Karpas-422 (cell line): ENCODE measurements around the gene PRKAG2. TPM values are rescaled to one million over a fixed set of nuclear protein-coding genes. Genes with fewer than 3 reads are reported as not detected.
A peak's percentile ranks its signal among the peaks of the same experiment; 100 is the strongest.

Experiments
- DNase-seq: peaks from one replicate; pipeline ENCODE4 v3.0.0-alpha.2; 2015
- H2AFZ ChIP-seq: fragments of 200-600 bp; sonication (generic); 2 replicates; pipeline ENCODE4 v1.6.1; 2014; ENCODE audit warnings: antibody characterized with exemption, low read length, mixed read lengths
- H3K27ac ChIP-seq: fragments of 200-600 bp; sonication (generic); 2 replicates; pipeline ENCODE4 v1.5.1; 2014; ENCODE audit warnings: mild to moderate bottlenecking, low read length, moderate library complexity
- H3K27me3 ChIP-seq: fragments of 200-600 bp; sonication (generic); 2 replicates; pipeline ENCODE4 v1.6.1; 2014; ENCODE audit warnings: low read length, mixed read lengths
- H3K36me3 ChIP-seq: fragments of 200-600 bp; sonication (generic); 2 replicates; pipeline ENCODE4 v1.6.1; 2014; ENCODE audit warnings: low read length, mixed read lengths; ENCODE audit not compliant: insufficient read depth
- H3K4me1 ChIP-seq: fragments of 200-600 bp; sonication (generic); 2 replicates; pipeline ENCODE4 v1.6.1; 2014; ENCODE audit warnings: mild to moderate bottlenecking, low read length, mixed read lengths
- H3K4me2 ChIP-seq: fragments of 200-600 bp; sonication (generic); 2 replicates; pipeline ENCODE4 v1.6.1; 2014; ENCODE audit warnings: low read length, low read depth, mild to moderate bottlenecking; ENCODE audit not compliant: poor library complexity, severe bottlenecking
- H3K4me3 ChIP-seq: fragments of 200-600 bp; sonication (generic); 2 replicates; pipeline ENCODE4 v1.5.1; 2014; ENCODE audit warnings: mild to moderate bottlenecking, antibody characterized with exemption, low read length, mixed read lengths
- H3K79me2 ChIP-seq: fragments of 200-600 bp; sonication (generic); 2 replicates; pipeline ENCODE4 v1.6.1; 2014; ENCODE audit warnings: mild to moderate bottlenecking, low read length, mixed read lengths
- H3K9ac ChIP-seq: fragments of 200-600 bp; sonication (generic); 2 replicates; pipeline ENCODE4 v1.6.0; 2014; ENCODE audit warnings: low read length
- H3K9me2 ChIP-seq: fragments of 200-600 bp; sonication (generic), shearing (Covaris generic); replicated peaks from 2 replicates; pipeline ENCODE4 v1.6.0; 2014; ENCODE audit warnings: mild to moderate bottlenecking, low read length, moderate library complexity; ENCODE audit not compliant: insufficient read depth
- H3K9me3 ChIP-seq: fragments of 300-700, 200-600 bp; sonication (generic); 2 replicates; pipeline ENCODE4 v1.6.1; 2014; ENCODE audit warnings: low read length, mixed read lengths
- H4K20me1 ChIP-seq: fragments of 200-600 bp; sonication (generic); 2 replicates; pipeline ENCODE4 v1.6.1; 2014; ENCODE audit warnings: mild to moderate bottlenecking, antibody characterized with exemption, low read length, low read depth; ENCODE audit not compliant: insufficient read depth
- total RNA-seq: library from RNA; depleted of rRNA; stranded (reverse); fragments of >200 nt; shearing (Covaris generic); gene quantifications from 2 replicates; pipeline ENCODE4 v1.2.3, GENCODE V29; 2014; ENCODE audit warnings: low replicate concordance

PRKAG2 gene
- total RNA-seq, 1 experiment from 2014 or later, result 6.3 TPM

DNA sequence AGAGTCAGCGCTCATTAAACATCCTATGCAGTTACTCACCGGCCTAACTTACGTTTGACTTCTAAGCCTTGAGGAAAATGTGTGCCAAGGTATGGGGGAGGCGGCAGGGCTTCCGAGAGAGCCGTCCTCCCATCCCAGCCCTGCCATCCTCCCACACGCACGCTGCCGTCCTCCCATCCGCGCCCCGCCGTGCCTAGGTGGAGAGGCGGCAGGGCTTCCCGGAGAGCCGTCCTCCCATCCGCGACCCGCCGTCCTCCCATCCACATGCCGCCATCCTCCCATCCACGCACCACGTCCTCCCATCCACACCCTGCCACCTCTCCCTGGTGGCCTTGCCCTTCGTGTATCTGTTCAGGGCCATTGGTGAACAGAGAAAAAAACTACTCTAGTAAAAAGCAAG, 162.7 kb downstream of the PRKAG2 start:
- Histone ChIP-seq H4K20me1 (peaks cover 6% of the 10 kb centered on the region; the same call in 1 of the 2 replicates), H3K4me2 (no peak overlapping the region), H3K9ac (no peak overlapping the region), H2AFZ (no peak overlapping the region), H3K4me1 (peaks cover 37% of the 10 kb centered on the region), H3K79me2 (no peaks in the 10 kb centered on the region), H3K9me3 (no peaks in the 10 kb centered on the region), H3K27me3 (no peaks in the 10 kb centered on the region; the same call in 1 of the 2 replicates), H3K27ac (no peak overlapping the region), H3K9me2 (no peaks in the 10 kb centered on the region), H3K4me3 (no peak overlapping the region), H3K36me3 (no peaks in the 10 kb centered on the region)
- no peak for DNase-seq

DNA sequence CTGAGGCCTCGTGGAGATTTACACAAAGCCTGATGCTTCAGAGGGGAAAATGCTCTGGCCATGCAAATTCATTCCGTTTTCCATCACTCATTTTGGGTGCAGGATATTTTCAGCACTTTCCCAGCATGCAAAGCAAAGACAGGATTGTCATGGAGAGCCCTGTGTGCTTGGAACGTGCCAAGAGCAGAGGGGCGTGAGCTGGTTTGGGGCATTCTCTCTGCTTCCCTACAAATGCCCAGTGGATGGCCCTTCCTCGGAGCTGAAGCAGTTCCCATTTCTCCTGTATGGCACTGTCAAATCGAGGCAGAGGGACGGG, 164.1 kb downstream of the PRKAG2 start:
- Histone ChIP-seq H3K9me2 (no peaks in the 10 kb centered on the region), H3K79me2 (no peaks in the 10 kb centered on the region), H3K4me3 (no peak overlapping the region), H3K9me3 (no peaks in the 10 kb centered on the region), H4K20me1 (peaks cover 6% of the 10 kb centered on the region; the same call in 1 of the 2 replicates), H3K27me3 (no peaks in the 10 kb centered on the region; the same call in 1 of the 2 replicates), H3K4me2 (peak overlapping the region; percentile 59), H3K27ac (no peak overlapping the region), H2AFZ (peak overlapping the region; percentile 61), H3K36me3 (no peaks in the 10 kb centered on the region), H3K9ac (no peak overlapping the region; the same call in 1 of the 2 replicates), H3K4me1 (peaks cover 37% of the 10 kb centered on the region)
- peak; percentile 51 for DNase-seq

DNA sequence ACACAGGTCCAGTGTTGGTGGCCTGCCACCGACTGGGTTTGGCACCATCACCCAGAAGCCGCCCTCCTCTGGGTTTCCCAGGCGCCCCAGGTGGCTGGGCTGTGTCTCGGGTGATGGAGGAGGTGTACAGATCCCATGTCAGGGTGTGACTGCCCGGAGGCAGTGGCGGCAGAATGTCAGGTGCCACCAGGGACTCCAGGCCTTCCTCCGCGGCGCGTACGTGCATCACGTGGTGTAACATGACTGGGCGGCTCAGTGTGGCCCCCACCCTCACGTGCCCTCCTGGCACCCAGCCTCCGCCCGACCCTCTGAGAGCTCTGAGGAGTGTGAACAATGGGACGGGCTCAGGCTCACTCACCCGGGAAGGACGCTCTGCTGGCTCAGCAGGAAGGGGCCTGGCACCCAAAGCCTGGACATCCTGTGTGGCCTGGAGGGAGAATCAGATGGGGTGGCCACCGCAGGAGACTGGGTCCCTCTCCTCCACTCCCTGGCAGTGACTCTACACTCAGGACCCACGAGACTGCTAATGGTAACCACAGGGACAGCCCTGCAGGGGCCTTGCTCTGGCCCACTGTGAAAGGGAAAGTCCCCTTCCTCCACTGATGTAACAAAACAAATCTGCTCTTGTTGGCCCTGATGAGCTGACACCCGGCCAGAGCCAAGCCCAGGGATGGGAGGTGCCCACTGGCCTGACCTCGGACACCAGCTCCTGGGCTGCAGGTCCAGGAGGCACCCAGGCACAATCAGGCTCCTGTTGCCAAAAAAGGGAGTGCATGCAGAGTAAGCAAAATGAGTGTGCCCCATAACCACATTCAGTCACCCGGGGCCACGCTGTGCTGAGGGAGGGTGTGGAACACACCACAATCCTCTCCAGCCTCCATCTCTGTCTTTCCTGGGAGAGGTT, 164.8 kb downstream of the PRKAG2 start:
- Histone ChIP-seq H3K4me1 (peaks cover 41% of the 10 kb centered on the region), H3K4me3 (no peak overlapping the region), H4K20me1 (peaks cover 1% of the 10 kb centered on the region; the same call in 1 of the 2 replicates), H3K27me3 (no peaks in the 10 kb centered on the region; the same call in 1 of the 2 replicates), H3K9me2 (no peaks in the 10 kb centered on the region), H3K27ac (no peak overlapping the region), H3K36me3 (no peaks in the 10 kb centered on the region), H3K79me2 (no peaks in the 10 kb centered on the region), H3K9me3 (no peaks in the 10 kb centered on the region), H2AFZ (peak overlapping the region; percentile 61), H3K9ac (no peak overlapping the region; the same call in 1 of the 2 replicates), H3K4me2 (peak overlapping the region; percentile 59)
- DNase-seq, result no peak

DNA sequence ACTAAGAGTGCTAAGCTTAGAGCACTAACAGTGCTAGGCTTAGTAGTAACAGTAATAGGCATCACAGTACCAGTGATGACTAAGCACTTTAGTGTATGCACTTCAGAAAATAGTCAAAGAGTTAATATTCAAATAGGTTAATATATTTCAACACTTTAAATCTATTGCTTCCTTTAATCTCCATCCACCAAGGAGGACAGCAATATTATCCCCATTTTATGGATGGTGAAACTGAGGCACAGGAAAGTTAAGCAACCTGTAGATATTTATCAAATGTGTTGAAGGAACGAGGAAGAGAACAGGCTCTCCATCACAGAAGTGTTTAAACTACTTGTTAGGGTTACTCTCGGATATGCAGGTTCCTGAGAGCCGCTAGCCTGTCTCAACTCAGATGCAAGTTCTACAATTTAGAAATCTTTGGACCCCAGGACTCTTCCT, 165.5 kb downstream of the PRKAG2 start:
- Histone ChIP-seq H3K27me3 (no peaks in the 10 kb centered on the region; the same call in 1 of the 2 replicates), H3K4me1 (peaks cover 46% of the 10 kb centered on the region), H4K20me1 (no peaks in the 10 kb centered on the region), H3K27ac (no peak overlapping the region), H3K4me3 (no peak overlapping the region), H3K79me2 (no peaks in the 10 kb centered on the region), H3K36me3 (no peaks in the 10 kb centered on the region), H3K9me3 (no peaks in the 10 kb centered on the region), H3K9ac (no peak overlapping the region), H3K9me2 (no peaks in the 10 kb centered on the region), H3K4me2 (no peak overlapping the region), H2AFZ (no peak overlapping the region)
- DNase-seq, result no peak

DNA sequence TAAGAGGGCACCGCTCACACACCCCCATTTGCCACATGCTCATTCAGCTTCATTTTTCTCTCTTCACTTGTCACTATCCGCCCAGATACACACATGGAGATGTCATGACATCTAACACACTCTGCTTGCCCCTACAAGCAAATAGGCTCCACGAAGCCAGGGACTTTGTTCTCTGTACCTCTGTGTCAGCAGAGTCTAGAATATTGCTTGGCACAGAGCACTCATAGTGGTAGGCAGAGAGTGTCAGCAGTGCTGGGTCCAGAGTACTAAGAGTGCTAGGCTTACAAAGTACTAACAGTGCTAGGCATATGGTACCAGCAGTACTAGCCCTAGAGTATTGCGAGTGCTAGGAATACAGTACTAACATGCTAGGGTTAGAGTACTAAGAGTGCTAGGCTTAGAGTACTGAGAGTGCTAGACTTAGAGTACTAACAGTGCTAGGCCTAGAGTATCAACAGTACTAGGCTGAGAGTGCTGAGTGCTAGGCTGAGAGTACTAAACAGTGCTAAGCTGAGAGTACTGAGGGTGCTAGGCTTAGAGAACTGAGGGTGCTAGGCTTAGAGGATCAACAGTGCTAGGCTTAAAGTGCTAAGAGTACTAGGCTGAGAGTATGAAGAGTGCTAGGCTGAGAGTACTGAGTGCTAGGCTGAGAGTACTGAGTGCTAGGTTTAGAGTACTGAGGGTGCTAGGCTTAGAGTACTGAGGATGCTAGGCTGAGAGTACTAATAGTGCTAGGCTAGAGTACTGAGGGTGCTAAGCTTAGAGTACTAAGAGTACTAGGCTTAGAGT, 166.1 kb downstream of the PRKAG2 start:
- no peak overlapping the region for H3K4me2 ChIP-seq
- H3K4me3 ChIP-seq, result no peak overlapping the region
- no peak for DNase-seq
- H3K9me3 ChIP-seq, result no peaks in the 10 kb centered on the region
- H3K27ac ChIP-seq, result no peak overlapping the region
- H3K4me1 ChIP-seq, result peaks cover 46% of the 10 kb centered on the region
- no peaks in the 10 kb centered on the region for H4K20me1 ChIP-seq
- no peak overlapping the region for H3K9ac ChIP-seq
- no peaks in the 10 kb centered on the region for H3K79me2 ChIP-seq
- no peaks in the 10 kb centered on the region; the same call in 1 of the 2 replicates for H3K27me3 ChIP-seq
- no peak overlapping the region for H2AFZ ChIP-seq
- H3K9me2 ChIP-seq, result no peaks in the 10 kb centered on the region
- no peaks in the 10 kb centered on the region for H3K36me3 ChIP-seq

DNA sequence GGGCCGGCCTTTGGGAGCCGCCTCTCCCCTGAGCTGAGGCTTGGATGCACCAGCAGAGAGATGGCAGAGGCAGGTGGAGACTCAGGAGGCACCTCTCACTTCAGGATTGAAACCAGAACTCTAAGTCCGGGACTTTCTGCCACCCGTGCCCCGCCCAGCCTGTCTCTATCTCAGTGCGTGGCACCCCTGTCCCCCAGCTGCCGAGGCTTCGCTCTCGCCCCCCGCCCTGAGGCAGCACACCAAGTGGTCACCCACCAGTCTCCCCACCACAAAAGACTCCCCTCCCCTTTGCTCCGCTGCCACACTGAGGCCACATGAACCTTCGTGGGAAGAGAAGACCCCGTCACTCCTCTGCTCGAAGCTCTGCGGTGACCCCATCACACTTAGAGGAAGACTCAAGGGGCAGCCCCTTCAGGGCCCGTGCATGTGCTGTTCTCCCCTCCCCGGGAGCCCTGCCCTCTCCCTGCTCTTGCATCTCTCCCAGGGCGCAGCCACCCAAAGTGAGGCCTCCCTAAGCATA, 166.7 kb downstream of the PRKAG2 start:
- H3K9me2 ChIP-seq, result no peaks in the 10 kb centered on the region

DNA sequence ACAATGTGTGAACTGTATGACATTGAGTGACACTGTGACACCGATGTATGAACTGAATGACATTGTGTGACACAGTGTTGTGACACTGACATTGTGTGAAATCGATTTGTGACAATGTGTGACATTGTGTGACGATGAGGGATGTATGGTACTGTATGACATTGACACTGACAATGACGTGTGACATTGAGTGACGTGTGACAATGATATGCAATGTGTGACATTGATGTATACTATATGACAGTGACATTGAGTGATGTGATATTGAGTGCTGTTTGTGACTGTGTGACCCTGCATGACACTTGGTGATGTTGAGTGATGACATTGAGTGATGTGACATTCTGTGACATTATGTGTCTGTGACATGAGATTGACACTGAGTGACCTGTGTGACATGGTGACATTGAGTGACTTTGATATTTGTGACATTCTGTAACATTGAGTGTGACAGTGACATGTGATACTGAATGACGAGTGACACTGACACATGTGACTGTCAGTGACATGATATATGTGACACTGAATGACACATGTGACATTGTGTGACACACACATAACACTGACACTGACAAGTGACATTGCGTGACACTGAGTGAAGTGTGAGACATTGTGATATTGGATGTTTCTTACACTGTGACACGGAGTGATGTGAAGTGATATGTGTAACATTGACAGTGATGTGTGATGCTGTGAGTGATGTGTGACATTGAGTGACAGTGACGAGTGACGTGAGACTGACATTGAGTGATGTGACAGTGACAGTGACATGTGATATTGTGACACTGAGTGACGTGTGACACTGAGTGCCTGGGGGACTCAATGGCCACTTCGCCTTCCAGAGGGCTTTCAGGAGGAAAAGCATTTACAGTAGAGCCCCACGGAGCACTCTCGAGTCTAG, 167.5 kb downstream of the PRKAG2 start:
- H3K9me3 ChIP-seq, result no peaks in the 10 kb centered on the region
- no peak overlapping the region for H2AFZ ChIP-seq
- DNase-seq, result no peak
- H3K79me2 ChIP-seq, result no peaks in the 10 kb centered on the region
- peaks cover 54% of the 10 kb centered on the region for H3K4me1 ChIP-seq
- H3K27me3 ChIP-seq, result no peaks in the 10 kb centered on the region; the same call in 1 of the 2 replicates
- no peaks in the 10 kb centered on the region for H3K36me3 ChIP-seq
- no peak overlapping the region for H3K4me3 ChIP-seq
- no peak overlapping the region for H3K4me2 ChIP-seq
- H3K27ac ChIP-seq, result no peak overlapping the region
- no peak overlapping the region for H3K9ac ChIP-seq
- H3K9me2 ChIP-seq, result no peaks in the 10 kb centered on the region
- no peaks in the 10 kb centered on the region for H4K20me1 ChIP-seq

More for the DNA sequence above, 166.7 kb downstream of the PRKAG2 start:
- no peak overlapping the region for H3K4me3 ChIP-seq
- no peaks in the 10 kb centered on the region for H4K20me1 ChIP-seq
- no peak overlapping the region for H3K4me2 ChIP-seq
- no peak overlapping the region for H2AFZ ChIP-seq
- no peak overlapping the region for H3K27ac ChIP-seq
- no peaks in the 10 kb centered on the region; the same call in 1 of the 2 replicates for H3K27me3 ChIP-seq
- H3K36me3 ChIP-seq, result no peaks in the 10 kb centered on the region
- no peak overlapping the region for H3K9ac ChIP-seq
- DNase-seq, result no peak
- H3K4me1 ChIP-seq, result peaks cover 47% of the 10 kb centered on the region
- no peaks in the 10 kb centered on the region for H3K9me3 ChIP-seq
- H3K79me2 ChIP-seq, result no peaks in the 10 kb centered on the region
